Astrocyte of the hippocampus (primary cell): ENCODE measurements around the gene HRH3.
A peak's percentile ranks its signal among the peaks of the same experiment; 100 is the strongest.

Source experiments
- DNase-seq: peaks from one replicate; pipeline ENCODE4 v3.0.0; 2011; ENCODE audit warnings: low read depth, low spot score

The HRH3 gene

GRCh38 chr20:62200491-62201172, 19.4 kb downstream of the HRH3 start:
- DNase-seq: no peak

DNA sequence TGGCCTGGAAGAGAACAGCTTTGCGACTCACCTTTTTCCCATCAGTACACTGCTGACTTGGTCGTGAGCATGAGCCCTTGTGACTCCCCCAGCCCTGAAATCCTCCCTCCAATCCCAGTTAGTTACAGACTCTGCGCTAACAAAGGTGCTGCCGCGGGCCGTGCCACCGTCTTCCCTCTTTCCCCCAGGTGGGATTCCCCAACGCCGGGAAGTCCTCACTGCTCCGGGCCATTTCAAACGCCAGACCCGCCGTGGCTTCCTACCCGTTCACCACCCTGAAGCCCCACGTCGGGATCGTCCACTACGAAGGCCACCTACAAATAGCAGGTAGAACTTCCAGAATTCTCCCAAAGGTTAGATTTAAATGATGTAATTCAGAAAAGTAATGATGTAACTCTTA, 21.1 kb downstream of the HRH3 start:
- DNase-seq: no peak

DNA sequence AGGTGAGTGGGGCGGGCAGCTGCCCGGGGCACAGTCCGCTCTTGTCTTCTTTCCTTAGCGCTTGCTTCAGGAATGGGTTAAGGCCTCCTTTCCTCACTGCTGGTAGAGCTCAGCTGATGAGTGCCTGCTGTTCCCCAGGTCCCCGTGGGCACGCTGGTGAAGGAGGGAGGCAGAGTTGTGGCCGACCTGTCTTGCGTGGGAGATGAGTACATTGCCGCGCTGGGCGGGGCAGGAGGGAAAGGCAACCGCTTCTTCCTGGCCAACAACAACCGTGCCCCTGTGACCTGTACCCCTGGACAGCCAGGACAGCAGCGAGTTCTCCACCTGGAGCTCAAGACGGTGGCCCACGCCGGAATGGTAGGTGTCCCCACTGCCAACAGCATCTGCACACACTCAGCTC, 21.6 kb downstream of the HRH3 start:
- DNase-seq: no peak

DNA sequence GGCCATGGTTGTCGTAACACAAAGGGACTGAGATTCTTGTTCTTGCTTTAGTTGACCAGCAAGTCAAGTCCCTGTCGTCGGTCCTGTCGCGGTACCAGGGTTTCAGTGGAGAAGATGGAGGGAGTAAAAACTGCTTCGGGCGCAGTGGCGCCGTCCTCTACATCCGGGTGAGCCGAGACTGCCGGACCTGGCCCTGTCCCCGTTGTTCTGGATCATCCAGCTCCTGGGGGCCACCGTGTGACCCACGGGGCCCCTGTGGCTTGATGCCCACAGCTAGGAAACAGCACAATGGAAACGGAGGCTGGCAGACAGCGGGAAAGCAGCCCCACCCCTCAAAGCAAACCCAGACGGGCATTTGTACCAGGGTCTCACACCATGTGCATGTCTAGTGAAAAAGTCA, 22.3 kb downstream of the HRH3 start:
- DNase-seq: no peak

GRCh38 chr20:62197311-62197710, 22.8 kb downstream of the HRH3 start:
- DNase-seq: no peak

GRCh38 chr20:62196286-62196685, 23.8 kb downstream of the HRH3 start:
- DNase-seq: no peak

- no peak for DNase-seq
These were observed 24.3 kb downstream of the HRH3 start for GRCh38 chr20:62195736-62196135.

DNA sequence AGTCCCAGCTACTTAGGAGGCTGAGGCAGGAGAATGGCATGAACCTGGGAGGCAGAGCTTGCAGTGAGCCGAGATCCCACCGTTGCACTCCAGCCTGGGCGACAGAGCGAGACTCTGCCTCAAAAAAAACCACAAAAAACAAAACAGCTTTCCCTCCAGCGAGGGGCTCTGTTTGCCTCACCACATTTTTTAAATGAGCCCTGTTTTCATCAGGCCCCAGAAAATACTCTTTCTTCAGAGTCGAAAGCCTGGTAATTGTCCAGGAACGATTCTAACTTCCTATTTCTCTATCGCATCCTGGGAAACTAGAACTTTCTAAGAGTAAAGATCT, 25.0 kb downstream of the HRH3 start:
- no peak for DNase-seq

GRCh38 chr20:62193079-62194025, 26.7 kb downstream of the HRH3 start:
- no peak for DNase-seq

DNA sequence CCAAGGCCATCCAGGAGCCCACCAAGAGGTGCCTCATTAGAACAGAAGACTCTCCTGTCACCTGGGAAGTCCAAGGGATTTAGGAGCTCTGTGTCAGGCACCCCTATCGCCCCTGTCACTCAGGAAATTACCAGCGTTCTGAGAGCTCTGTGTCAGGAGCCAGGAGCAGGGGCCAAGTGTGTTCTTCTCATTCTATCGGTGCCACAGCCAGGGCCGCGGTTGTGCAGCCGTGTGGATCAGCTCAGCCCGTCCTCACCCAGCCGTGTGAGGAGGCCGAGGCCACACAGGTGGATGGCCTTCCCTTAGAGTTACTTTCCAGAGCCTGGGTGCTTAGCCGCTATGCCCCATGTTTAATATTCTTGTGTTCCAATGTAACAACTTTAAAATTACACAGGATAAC, 27.4 kb downstream of the HRH3 start:
- DNase-seq: no peak

DNA sequence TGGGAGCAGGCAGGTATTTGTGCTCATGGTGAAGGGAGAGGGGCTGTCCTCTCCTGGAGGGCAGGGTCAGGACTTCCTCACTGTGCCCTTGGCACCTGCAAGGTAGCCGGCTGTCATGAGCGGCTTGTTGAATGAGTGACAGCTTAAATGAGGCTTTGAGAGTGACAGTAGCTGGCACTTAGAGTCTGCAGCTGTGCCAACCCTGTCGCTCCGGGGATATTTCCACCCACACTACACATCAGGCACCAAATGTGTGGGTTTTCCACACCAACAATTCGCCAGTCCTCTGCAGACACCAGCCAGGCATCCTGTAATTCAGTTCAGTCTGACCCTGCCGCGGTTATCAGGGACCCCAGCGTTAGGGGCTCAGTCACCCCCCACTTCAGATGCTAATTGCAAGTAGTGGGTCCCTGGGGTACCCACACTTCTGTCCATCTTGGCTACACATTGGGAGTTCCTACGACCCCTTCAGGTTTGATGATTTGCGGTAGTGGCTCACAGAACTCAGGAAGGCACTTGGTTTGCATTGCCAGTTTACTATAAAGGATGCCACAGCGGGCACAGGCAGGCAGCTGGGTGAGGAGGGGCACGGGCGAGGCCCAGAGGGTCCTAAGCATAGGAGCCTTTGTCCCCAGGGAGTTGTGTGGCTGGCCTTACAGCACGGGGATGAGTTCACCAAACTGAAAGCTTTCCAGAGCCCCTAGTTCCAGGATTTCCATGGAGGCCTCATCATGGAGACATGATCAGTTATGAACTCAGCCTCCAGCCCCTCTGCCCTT, 28.1 kb downstream of the HRH3 start:
- no peak for DNase-seq

DNA sequence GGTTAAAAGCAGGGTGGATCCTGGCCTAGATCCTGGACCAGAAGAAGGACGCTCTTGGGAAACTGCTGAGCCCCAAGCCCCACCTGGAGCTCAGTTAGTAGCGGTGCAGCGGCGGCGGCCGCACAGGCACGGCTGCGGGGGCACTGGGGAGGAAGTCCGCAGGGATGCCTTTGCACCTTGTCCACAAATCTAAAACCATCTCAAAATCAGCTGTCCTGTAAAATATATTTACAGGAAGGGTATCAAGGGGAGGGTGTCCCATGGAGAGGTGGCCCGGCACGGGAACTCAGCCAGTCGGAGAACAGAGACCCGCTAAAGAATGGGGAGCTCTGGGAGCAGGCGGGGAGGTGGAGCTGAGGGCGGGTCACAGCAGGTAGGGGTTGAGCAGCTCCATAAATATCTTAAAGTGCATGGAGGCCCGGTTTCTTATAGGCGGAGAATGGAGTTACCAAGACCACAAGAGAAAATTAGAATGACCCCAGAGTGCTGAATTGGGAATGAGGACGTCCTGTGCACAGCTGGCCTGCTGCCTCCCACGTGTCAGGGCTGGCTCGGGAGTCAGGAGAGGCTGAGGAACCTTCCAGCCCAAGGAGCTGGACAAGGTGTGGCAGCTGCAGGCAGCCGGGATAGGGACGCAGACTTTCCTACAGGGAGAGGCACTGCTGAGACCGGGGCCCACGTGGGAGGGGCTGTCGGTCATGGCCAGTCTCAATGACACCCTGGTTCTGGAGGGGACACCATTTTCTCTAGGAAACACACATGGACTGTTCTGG, 29.3 kb downstream of the HRH3 start:
- no peak for DNase-seq

- peak; percentile 27 for DNase-seq
These were observed 32.9 kb downstream of the HRH3 start for GRCh38 chr20:62186887-62187866.

- DNase-seq: no peak
These were observed 34.0 kb downstream of the HRH3 start for GRCh38 chr20:62186096-62186426.

DNA sequence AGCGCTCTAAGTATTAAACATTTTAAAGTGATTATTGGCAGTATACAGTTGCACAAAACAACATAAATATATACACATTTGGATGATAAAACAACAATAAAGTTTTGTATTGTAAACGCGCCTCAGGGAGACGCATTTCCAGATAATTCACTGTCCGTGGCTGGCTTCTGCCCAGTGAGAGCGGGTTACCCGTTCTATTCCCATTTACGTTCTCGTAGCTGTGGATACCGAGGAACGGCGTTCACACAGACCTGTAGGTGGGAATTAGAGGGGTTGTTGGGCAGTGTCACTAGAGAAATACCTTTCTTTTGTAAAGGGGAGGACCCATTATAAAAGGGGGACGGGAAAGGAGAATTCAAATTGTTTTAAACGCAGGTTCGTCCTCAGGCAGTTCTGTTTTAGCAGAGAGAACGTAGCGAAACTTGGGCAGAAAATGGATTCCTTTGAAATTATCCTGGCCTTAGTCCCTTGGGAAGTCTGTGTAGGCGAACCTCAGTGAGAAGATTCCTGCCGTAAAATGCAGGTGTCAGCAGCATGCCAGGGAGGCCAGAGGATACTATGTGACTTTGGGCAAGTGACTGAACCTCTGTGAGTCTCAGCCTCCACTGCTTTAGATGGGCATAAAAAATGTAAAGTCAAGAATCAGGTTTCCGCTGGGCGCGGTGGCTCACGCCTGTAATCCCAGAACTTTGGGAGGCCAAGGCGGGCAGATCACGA, 36.5 kb downstream of the HRH3 start:
- peak; percentile 29 for DNase-seq

DNA sequence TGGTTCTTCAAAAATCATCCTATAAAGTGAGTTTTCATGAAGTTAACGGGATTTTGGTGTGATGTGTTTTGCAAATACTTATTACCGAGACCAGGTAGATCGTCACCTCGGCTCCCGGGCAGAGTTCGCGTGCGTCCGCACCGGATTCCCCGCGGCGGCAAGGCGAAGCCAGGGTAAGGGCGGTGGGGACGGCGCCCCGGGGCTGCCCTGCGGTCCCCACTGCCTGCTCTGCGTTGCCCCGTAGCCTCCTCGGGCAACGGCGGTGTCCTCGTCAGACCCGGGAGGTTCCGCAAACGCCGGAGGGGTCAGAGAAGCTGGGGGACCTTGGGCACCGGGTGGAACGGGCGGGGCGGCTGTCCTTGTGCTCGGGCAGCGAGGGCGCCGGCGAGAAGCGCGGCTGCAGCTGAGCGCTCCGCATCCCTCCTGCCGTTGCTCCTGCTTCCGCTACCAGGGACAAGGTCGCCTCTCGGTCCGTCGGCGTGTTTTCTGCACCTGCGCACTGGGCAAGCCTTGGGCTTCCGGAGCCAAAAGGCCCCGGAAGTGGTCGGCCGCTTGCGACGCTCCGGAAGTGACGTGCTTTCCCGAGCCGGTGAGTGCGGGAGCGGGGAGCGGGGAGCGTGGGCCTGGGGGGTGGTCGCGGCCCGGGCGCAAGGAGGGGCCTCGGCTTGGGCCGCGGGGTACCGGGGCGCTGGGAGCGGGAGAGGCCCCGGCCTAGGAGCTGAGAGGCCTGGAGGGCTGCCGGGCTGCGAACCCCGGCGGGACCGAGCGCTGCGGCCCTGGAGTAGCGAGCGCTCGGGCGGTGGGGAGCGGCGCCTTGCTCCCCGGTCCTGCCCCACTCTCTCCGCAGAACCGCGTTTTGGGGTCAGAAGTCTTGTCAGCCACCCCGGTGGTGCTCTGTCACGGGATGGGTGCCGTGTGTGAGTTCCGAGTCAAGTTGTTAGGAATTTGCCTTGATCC, 37.3 kb downstream of the HRH3 start, which contains the start of gene MTG2:
Gene MTG2 (plus strand): TSS at position 560 of the 957 bp plus-strand sequence. CDS start 10,393 bp downstream, outside the sequence.
- DNase-seq: peak; percentile 98

DNA sequence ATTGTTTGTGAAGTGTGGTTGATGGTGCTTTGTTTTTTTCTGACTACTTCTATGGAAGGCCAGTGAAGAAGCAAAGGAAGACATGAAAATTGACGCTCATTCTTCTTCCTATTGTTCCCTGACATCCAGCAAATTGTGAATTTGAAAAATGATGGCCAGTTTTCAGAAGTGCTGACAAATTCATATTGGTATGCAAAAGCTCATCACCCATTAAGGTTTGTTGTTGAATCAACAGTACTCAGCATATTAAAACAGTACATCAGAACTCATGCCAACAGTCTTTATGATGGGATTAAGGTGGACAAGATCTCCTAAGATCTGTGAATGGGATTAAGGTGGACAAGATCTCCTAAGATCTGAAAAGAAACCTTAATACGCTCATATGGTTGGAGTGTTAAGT, 38.3 kb downstream of the HRH3 start:
- no peak for DNase-seq

DNA sequence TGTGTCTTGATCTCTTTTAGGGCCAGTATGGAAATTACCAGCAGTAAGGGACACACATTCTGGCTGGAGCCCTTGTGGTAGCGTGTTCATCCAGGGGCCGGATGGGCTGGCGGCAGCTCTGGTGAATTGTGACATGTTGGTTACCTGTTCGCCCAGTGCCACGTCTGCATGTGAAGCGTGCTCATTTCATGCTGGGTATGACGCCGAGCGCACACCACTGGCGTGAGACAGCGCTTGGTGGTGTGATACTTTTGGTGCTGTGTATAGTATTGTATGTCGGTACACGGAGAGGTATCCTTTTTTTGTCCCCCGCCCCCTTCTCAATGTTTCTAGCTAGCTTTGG, 40.9 kb downstream of the HRH3 start:
- no peak for DNase-seq
